NCI-H774 (cell line): ENCODE data around the gene FAM120C.

ENCODE experiments used
- DNase-seq: peaks from one replicate; lab custom pipeline; 2025; lab: John Stamatoyannopoulos, UW

The FAM120C gene

GRCh38 chrX:54157561-54157960 is 25.5 kb downstream of the FAM120C start:
- no peak for DNase-seq

- no peak for DNase-seq
Observed at GRCh38 chrX:54134269-54134668, 48.8 kb downstream of the FAM120C start.

DNA sequence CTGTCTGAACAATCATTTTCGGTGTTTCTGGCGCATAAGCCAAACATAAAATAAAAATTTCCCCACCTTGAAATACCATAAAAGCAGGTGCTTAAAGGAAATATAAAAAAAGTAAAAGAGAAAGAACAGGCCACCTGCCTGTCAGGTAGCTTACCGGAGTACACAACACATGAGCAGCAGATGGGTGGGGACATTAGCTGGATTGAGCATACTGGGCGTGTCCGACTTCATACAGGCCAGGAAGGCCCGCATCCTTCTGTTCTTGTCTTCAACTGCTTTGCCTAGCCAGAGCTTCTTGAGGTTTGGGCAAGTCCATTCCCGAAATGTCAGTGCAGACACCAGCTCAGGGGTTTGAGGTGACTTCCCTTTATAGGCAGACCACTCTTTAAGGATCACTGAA is 66.7 kb downstream of the FAM120C start:
- peak; percentile 3 for DNase-seq

GRCh38 chrX:54093571-54093970 is 89.5 kb downstream of the FAM120C start:
- no peak for DNase-seq

DNA sequence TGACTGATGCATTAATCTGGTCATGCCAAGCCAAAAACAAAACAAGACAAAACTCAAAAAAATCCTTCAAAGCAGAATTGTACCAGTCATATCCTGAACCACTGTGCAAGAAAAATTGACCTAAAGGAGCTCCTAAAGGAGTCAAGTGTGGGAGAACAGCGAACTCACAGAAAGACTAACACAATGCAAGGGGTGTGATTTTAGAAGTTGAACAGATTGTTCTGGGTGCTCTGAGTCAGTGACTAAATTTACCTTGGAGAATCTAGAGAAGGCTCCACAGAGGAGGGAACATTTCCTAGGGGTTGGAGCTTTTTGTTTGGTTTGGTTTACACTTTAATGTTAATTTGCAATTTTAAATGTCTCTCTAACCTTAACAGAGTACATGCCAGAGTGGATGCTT is 89.9 kb downstream of the FAM120C start:
- no peak for DNase-seq

- no peak for DNase-seq
Observed at GRCh38 chrX:54090880-54091279, 92.2 kb downstream of the FAM120C start.

DNA sequence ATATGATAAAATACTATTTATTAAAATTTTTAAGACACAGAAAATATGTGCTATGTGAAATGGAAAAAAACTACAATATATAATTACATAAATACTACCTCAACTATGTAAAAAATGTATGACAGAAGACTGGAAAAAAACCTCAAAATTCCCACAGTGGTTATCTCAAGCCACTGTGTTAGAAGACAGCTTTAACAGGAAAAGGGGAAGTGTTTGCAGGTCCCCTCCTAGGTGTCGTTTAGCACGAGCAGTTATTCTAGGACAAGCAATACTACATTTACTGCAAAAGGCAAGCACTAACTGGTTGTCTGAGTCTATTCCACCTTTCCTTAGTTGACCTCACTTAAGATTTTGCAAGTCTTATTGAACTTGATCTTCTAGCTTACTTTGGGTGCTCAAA is 93.9 kb downstream of the FAM120C start:
- no peak for DNase-seq

DNA sequence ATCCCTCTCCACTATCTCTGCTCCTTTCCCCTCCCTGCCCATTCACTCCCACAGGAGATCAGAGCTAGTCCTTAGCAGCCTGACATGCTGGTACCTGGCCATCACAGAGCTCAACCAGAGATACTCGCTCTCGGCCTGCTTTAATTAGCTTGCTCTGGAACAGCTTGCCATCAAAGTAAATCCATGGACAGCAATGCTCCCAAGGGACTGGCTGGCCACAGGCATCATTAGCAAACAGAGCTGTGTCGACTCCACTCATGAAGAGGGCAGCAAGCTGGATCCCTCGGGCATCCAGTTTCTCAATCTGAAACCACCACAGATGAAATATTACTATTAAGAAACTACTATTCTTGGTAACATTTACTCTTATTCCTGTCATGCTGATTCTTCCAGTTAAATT is 95.4 kb downstream of the FAM120C start:
- DNase-seq, result no peak

DNA sequence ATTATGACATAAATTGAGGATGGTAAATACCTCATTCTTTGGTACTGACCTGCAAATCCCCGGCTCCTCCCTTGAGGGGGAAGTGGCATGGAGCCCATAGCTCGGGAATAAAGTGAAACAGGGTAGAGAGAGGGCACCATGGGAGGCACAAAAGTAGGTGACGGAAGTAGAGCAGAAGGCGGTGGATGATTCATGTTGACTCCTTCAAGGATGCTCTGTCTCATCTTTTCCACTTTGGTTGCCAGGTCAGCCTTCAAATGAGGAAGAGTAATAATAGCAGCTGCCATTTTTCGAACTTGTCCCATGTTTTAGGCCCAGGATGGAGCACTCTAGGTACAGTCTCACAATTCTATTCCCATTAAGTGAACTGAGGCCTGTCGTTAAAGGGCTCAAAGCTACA is 97.4 kb downstream of the FAM120C start:
- no peak for DNase-seq

DNA sequence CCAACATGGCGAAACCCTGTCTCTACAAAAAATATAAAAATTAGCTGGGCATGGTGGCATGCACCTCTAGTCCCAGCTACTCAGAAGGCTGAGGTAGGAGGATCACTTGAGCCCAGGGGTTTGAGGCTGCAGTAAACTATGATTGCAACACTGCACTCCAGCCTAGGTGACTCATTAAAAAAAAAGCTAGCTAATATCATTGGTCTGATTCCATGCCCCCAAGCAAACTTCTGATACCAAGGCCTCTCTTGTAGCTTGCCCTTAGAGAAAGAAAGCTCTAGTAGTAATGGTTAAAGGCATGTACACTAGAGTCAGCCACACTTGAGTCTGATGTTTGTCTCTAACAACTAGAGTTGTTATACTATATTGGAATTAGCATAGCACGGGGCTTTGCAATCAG is 106.2 kb downstream of the FAM120C start:
- no peak for DNase-seq

DNA sequence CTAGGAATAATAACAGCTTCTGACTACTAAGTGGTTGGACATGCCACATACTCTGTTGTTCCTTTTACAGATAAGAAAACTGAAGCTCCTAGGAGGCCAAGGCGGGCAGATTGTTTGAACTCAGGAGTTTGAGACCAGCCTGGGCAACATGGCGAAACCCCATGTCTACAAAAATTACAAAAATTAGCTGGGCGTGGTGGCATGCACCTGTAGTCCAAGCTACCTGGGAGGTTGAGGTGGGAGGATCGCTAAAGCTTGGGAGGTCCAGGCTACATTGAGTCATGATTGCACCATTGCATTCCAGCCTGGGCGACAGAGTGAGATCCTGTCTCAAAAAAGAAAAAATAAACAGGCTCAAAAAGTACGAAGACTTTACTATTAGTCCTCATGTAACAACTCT is 108.2 kb downstream of the FAM120C start:
- no peak for DNase-seq

GRCh38 chrX:54067766-54068165 is 115.3 kb downstream of the FAM120C start:
- no peak for DNase-seq

- no peak for DNase-seq
Observed at GRCh38 chrX:54066841-54067240, 116.2 kb downstream of the FAM120C start.

DNA sequence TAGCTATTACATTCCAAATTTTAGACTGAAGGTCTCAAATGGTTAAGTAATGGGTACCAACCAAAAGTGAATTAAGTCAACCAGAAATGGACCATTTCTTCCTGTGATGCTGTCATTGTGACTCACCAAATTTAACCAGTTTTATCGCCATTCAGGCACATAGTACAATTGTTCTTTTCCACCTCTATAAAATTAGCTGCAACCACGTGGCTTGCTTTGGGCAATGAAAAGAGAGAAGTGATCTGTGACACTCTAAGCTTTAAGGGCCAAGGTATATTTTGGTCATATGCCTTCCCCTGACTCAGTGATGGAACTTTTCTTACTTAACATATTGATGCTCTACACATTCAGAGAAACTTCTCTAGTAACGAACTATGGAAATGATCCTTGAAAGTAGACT is 118.5 kb downstream of the FAM120C start:
- no peak for DNase-seq

DNA sequence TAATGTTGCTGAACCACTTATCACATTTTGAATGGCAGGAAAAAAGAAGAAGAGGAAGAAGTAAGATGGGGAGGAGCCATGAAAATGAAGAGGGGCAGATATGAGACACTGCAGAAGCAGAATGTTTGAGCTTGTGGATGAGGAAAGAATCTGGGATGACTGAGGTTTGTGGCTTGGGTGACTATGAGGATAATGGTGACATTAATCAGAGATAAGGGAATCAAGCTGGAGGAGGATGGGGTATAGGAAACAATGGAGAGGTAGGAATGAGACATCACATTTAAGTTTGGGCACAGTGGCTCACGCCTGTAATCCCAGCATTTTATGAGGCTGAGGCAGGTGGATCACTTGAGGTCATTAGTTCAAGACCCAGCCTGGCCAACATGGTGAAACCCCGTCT is 119.7 kb downstream of the FAM120C start:
- DNase-seq, result no peak

DNA sequence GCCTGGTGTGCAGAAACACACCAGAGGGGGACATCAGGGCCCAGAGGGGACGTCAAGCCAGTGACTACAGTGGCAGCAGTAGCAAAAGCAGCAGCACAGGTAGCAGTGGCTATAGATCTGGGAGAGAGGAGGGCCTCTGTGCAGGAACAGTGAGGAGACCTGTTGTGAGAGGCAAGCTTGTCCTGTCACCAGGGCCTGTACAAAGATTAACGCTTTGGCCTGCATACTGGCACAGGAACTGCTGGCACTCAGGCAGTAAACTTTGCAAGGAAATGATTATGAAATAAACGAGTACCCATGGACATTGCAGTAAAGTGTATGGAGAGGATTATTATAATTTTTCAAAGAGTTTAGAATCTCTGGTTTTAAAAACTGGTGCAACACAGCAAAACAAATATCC is 133.3 kb downstream of the FAM120C start:
- DNase-seq, result no peak

- no peak for DNase-seq
Observed at GRCh38 chrX:54048412-54048811, 134.6 kb downstream of the FAM120C start.

DNA sequence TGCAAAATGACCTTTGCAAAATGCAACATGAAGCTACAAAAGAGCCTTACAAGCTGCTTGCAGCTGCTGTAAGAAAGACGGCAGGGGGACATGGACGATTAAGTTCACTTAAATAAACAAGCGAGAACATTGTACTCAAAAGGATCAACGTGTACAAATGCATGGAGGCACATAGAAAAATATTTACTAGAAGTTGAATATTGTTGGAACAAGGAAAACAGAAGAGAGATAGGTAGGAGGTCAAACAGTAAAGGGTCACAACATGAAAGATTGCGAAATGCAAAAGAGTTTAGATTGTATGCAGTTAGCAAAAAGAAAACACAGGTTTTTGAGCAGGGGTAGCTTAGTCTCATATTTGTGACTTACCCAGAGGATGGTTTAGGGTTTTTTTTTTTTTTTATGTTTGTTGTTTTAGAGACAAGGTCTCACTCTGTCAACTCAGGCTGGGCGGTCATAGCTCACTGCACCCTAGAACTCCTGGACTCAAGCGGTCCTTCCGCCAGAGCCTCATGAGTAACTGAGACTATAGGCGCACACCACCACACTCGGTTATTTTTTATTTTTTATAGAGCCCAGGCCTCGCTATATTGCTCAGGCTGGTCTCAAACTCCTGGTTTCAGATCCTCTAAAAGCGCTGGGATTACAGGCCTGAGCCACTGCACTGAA is 137.4 kb downstream of the FAM120C start:
- DNase-seq, result peak; percentile 53

GRCh38 chrX:54044877-54045338 is 138.1 kb downstream of the FAM120C start:
- DNase-seq, result no peak

DNA sequence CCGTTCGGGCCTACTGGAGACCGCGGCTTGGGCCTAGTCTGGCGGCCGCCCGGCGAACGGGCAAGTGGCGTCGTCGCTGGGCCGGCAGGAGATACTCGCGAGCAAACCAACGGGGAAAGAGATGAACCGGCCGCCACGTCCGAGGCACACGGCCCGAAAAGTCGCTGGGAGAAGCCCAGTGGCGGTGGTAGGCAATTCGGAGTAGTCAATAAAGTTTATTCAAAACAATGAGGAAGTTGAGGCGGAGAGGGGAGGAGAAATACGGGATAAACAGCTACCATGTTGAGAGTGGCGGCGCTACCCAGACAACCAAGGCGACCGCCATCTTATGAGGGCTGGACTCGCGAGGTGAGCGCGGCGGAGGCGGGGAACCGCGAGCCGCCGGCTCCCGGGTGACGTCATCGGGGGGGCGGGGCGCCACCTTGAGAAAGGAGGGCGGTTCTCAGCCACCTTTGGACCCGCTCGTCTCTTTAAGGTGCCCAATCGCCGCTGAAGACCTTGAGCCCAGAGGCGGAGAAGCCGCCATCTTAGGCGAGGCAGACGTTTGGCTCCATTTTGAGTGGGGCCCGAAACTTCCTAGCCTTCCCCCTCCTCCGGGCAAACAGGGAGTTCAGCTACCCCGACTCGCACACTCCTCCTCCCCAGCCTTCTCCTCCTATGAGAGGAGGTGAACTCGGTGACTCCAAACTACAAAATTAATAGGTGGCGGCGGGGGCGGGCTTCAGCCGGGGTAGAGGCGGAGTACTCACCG is 138.8 kb downstream of the FAM120C start, which contains the start of gene PHF8:
TSS of gene PHF8 (minus strand) at position 348 of the 751 bp plus-strand sequence. CDS start 1,745 bp downstream, outside the sequence.
- peak; percentile 86 for DNase-seq

- no peak for DNase-seq
Observed at GRCh38 chrX:54043541-54044125, 139.4 kb downstream of the FAM120C start.

- DNase-seq, result no peak
Observed at GRCh38 chrX:54043056-54043455, 140.0 kb downstream of the FAM120C start.

DNA sequence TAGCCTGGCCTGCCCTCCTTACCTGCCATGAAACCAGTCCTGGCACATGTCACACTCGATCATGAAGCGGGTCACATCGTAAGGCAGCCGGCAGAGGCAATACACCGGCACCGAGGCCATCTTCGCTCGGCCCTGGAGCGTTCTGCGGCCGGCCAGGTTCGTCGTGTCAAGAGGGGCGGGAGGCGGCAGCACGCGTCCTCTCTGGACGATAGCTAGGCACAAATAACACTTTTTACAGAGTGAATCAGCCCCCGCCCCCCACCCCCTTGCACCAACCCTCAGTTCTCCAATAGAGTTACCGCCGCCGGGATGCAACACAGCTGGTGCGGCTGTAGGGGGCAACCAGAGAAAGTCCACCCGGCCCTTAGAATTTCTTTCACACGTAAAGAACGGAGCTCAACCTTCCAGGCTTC is 140.4 kb downstream of the FAM120C start:
- no peak for DNase-seq
